NCI-H1436 treated with DMSO at 0.1 percent for 48 hours (cell line): ENCODE results near the gene RHOBTB1.
"Not testable (repeated sequence)": the region's sequence is repeated elsewhere in the genome, so short reads cannot be mapped to it uniquely, and the experiment has no call there.

Experiments
- DNase-seq: peaks from one replicate; lab custom pipeline; 2025; lab: John Stamatoyannopoulos, UW

Gene RHOBTB1, protein sequence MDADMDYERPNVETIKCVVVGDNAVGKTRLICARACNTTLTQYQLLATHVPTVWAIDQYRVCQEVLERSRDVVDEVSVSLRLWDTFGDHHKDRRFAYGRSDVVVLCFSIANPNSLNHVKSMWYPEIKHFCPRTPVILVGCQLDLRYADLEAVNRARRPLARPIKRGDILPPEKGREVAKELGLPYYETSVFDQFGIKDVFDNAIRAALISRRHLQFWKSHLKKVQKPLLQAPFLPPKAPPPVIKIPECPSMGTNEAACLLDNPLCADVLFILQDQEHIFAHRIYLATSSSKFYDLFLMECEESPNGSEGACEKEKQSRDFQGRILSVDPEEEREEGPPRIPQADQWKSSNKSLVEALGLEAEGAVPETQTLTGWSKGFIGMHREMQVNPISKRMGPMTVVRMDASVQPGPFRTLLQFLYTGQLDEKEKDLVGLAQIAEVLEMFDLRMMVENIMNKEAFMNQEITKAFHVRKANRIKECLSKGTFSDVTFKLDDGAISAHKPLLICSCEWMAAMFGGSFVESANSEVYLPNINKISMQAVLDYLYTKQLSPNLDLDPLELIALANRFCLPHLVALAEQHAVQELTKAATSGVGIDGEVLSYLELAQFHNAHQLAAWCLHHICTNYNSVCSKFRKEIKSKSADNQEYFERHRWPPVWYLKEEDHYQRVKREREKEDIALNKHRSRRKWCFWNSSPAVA

DNA sequence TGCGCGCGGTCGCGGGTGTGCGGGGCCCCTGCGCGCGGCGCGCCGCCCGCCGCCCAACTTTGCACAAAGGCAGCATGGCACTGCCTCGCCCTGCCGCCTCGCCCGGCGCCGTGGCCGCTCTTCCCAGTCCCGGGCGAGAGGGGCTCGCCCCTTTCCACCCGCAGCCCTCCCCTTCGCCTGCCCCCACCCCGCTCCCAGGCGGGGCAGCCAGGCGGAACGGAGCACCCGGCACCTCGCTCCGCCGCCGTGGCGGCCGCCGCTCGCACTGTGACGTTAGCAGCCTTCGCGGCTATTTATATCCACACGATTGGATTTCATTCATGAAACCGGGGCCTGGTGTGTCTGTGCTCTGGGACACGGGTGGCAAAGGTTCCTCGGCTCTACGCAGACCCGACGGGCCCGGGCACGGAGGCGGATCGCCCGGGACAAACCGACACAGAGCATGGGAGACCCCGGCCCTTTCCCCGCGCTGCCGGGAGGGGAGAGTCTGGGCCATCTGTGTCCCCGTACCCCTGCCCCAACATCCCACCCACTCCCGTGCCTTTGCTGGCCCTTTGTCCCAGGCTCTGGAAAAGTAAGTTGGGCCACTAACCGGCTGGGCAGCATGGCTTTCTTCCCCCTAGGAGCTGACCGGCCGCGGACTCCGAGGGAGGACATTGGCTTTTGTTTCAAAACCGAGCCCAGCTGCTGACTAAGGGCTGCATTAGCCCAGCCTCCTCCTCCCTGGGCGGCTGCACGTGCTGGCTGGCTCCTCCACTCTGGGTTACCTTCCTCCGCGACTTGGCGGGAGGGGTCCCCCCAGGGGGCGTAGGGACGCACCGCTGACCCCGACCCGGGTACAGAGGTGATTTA lies at the start of gene RHOBTB1:
TSS of gene RHOBTB1 (minus strand) at position 128 of the 852 bp plus-strand sequence. CDS start 32,643 bp downstream, outside the sequence.
- DNase-seq, result no peak

DNA sequence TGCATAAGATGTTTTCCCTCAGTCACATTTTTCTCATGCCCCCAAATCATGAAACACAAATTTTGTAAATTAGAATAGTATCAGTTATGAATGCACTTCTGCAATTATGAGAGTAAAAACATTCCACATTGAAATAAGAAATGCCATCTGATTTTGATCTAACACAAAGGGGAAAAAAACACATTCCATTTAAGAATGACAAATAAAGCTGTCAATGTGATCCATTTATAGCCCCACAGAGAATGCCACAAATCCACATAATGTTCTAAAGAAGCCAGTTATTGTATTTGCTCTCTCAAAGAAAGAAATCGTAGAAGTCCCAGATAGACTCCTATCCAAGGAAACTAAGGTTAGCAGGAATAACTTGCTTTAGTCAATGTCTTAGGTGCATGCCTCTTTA lies 48.7 kb upstream of the RHOBTB1 start:
- no peak for DNase-seq

- DNase-seq, result no peak
Observed at GRCh38 chr10:60990663-60991062, 46.7 kb upstream of the RHOBTB1 start.

GRCh38 chr10:60989400-60989876 lies 45.5 kb upstream of the RHOBTB1 start:
- DNase-seq, result no peak

DNA sequence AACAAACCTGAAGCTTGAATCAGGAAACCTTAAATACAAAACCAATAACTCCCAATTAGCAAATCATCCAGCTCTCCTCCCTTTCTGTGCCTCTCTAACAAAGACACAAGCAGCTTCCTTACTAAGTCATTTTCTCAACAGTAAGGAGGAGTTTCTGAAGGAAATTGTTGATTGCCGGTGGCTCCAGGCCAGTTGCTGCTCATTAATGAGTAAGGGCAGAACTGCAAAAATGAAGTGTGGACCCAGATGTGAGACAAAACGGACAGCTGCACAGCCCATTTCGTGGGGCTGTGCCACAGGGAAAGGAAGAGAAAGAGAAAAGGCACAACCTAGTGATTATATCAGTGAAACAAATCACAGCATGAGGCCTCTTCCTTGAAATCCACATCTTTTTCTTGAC lies 42.8 kb upstream of the RHOBTB1 start:
- no peak for DNase-seq

GRCh38 chr10:60985951-60986350 lies 42.0 kb upstream of the RHOBTB1 start:
- no peak for DNase-seq

- DNase-seq, result no peak
Observed at GRCh38 chr10:60980997-60981396, 37.0 kb upstream of the RHOBTB1 start.

- no peak for DNase-seq
Observed at GRCh38 chr10:60979667-60980104, 35.7 kb upstream of the RHOBTB1 start.

- DNase-seq, result no peak
Observed at GRCh38 chr10:60978287-60979115, 34.5 kb upstream of the RHOBTB1 start.

GRCh38 chr10:60977161-60978122 lies 33.5 kb upstream of the RHOBTB1 start:
- DNase-seq, result no peak

- DNase-seq, result no peak
Observed at GRCh38 chr10:60976687-60977086, 32.7 kb upstream of the RHOBTB1 start.

- DNase-seq, result no peak
Observed at GRCh38 chr10:60975716-60976115, 31.7 kb upstream of the RHOBTB1 start.

DNA sequence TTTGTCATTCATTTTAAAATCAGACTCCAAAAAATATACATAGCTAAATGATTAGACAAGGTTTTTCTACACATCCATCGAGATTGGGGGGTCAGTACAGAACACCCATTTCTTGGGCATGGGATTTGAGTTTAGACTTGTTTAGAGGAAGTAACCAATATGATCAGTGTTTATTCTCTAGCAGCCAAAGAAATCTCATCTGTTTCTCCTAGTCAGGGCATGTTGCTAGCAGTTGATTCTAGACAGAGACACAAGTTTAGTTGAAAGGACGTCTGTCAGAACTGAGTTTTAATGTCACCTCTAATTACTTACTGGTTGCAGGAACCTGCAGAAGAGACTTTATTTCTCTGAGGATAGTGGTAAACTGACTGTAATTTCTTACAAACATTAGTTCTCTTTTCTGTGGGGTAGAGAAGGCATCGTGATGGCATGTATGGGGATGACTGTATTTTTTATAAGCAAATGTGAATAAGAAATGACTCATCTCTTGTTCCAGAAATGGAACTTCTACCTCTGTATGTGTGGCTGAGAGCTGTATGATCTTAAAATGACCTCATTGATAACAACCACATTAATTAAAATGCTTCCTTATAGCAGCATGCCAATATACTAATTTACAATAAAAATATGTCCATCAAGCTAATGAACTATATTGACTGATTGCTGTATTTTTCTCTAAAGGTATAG lies 30.6 kb upstream of the RHOBTB1 start:
- no peak for DNase-seq

DNA sequence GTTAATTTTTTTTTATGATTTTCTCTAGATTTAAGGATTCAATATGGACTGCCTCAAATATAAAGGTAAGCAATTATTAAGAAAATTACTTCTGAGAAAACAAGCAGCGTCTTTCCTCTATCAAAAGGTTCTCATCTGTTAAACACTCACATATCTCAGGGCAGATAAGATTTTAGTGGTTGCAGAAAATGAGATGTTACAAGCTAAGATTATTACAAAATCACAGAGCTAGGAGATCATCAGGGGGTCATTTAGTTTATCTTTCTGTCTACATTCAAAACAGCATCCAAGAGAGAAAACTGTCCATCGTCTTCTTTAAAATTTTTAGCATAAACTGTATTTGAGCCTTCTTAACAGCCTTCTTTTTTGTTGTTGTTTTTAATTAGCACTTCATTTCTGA lies 29.1 kb upstream of the RHOBTB1 start:
- DNase-seq, result no peak

- DNase-seq, result not testable (repeated sequence)
Observed at GRCh38 chr10:60972181-60972580, 28.2 kb upstream of the RHOBTB1 start.

- DNase-seq, result no peak
Observed at GRCh38 chr10:60970526-60970925, 26.5 kb upstream of the RHOBTB1 start.

DNA sequence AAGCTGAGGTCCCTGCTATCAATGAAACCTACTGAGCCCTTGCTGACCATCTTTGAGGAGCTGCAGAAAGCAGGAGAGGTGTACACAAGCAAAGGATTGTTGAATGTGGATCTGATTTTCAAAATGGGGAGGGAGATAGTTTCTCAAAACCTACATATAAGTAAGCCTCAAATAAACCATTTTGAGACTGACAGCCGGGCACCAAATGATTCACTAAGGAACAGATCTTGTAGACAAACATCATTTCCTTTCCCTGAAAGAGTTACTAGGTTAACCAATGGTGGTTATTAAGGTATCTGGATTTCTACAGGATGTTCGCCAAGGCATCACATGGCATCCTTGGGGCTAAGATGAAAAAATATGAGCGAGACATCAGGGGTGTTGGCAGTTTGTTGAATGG lies 24.5 kb upstream of the RHOBTB1 start:
- no peak for DNase-seq

DNA sequence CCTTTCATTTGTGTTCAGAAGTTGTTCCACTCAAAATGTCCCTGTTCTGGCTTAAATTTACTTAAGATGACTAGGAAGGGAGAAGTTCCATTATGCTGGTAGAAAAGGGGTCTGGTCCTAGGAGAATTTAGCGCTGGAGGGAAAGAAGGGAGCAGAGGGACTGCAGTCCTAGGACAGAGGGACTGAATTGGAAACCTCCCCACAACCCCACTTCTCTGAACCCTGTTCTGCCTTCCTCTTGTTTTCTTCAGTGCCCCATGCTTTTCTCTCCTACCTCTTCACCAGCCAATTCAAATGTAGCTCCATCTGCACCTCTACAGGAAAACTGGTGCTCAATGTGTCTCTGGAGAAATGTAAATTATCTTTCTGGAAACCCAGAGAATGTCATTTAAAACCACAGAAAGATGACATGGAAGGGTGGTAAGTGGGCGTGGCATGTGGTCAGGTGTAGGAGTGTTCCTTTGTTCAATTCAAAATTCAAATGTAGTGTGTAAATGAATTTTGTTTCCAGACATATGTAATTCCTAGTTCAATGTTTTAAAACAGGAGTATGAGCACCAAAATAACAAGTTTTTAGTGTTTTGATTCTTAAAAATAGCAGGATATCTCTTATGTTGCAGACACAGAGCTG lies 24.0 kb upstream of the RHOBTB1 start:
- DNase-seq, result no peak

GRCh38 chr10:60967260-60967659 lies 23.3 kb upstream of the RHOBTB1 start:
- no peak for DNase-seq
